RWPE2 (cell line): ENCODE results near the gene TTC13.
A peak's percentile ranks its signal among the peaks of the same experiment; 100 is the strongest.

ENCODE experiments used
- ATAC-seq: fragments of 200-7000 bp; cut with Tn5 transposase; 3 replicates; pipeline ENCODE4 v1.9.1; 2021; ENCODE audit warnings: low read depth
- DNase-seq: peaks from one replicate; pipeline ENCODE4 v3.0.0-alpha.2; 2020; ENCODE audit warnings: low spot score
- H3K27ac ChIP-seq: fragments of 450-650 bp; 2 replicates; pipeline ENCODE4 v1.5.1; 2017; ENCODE audit warnings: mild to moderate bottlenecking; ENCODE audit not compliant: poor library complexity, severe bottlenecking
- H3K27me3 ChIP-seq: fragments of 250-450 bp; sonication (Bioruptor Pico); 2 replicates; pipeline ENCODE4 v1.5.1; 2021; ENCODE audit warnings: mild to moderate bottlenecking, moderate library complexity; ENCODE audit not compliant: insufficient read depth, poor library complexity, severe bottlenecking
- H3K36me3 ChIP-seq: fragments of 250-450 bp; sonication (Bioruptor Pico); 2 replicates; pipeline ENCODE4 v1.5.1; 2020; ENCODE audit warnings: low read depth, mild to moderate bottlenecking, moderate library complexity
- H3K4me1 ChIP-seq: fragments of 250-450 bp; sonication (Bioruptor Pico); 2 replicates; pipeline ENCODE4 v1.5.1; 2021; ENCODE audit warnings: mild to moderate bottlenecking, moderate library complexity; ENCODE audit not compliant: insufficient read depth, poor library complexity, severe bottlenecking
- H3K4me3 ChIP-seq: fragments of 250-450 bp; sonication (Bioruptor Pico); 2 replicates; pipeline ENCODE4 v1.5.1; 2021; ENCODE audit warnings: mild to moderate bottlenecking, moderate library complexity; ENCODE audit not compliant: severe bottlenecking
- H3K9me3 ChIP-seq: fragments of 250-450 bp; sonication (Bioruptor Pico); 2 replicates; pipeline ENCODE4 v1.5.1; 2021; ENCODE audit warnings: mild to moderate bottlenecking, moderate library complexity; ENCODE audit not compliant: severe bottlenecking
- CTCF ChIP-seq: fragments of 450-650 bp; IDR thresholded peaks from one replicate; pipeline ENCODE4 v1.5.1; 2017; ENCODE audit warnings: mild to moderate bottlenecking, moderate library complexity; ENCODE audit not compliant: poor library complexity, severe bottlenecking

The TTC13 gene

GRCh38 chr1:230876660-230877059, 102.0 kb downstream of the TTC13 start:
- DNase-seq: no peak
- H3K4me1 ChIP-seq: no peaks in the 10 kb centered on the region
- no peaks in the 10 kb centered on the region for H3K9me3 ChIP-seq
- no peak overlapping the region for H3K27ac ChIP-seq
- TF ChIP-seq CTCF: no peak
- no peak overlapping the region for H3K4me3 ChIP-seq
- ATAC-seq: no peak
- peaks cover 12% of the 10 kb centered on the region for H3K27me3 ChIP-seq
- no peaks in the 10 kb centered on the region for H3K36me3 ChIP-seq

- Histone ChIP-seq H3K4me3 (no peak overlapping the region), H3K4me1 (no peaks in the 10 kb centered on the region), H3K9me3 (no peaks in the 10 kb centered on the region), H3K27ac (no peak overlapping the region), H3K27me3 (peaks cover 7% of the 10 kb centered on the region), H3K36me3 (no peaks in the 10 kb centered on the region)
- ATAC-seq: no peak
- DNase-seq: no peak
- no peak for TF ChIP-seq CTCF
These were observed 103.3 kb downstream of the TTC13 start for GRCh38 chr1:230875370-230875769.

- no peak overlapping the region for H3K4me3 ChIP-seq
- DNase-seq (no peak), ATAC-seq (no peak)
- no peak overlapping the region for H3K27ac ChIP-seq
- peaks cover 8% of the 10 kb centered on the region for H3K4me1 ChIP-seq
- no peak for TF ChIP-seq CTCF
- no peaks in the 10 kb centered on the region for H3K36me3 ChIP-seq
- H3K27me3 ChIP-seq: no peaks in the 10 kb centered on the region
- no peaks in the 10 kb centered on the region for H3K9me3 ChIP-seq
These were observed 107.7 kb downstream of the TTC13 start for GRCh38 chr1:230870916-230871315.

- H3K9me3 ChIP-seq: no peaks in the 10 kb centered on the region
- no peak for ATAC-seq
- DNase-seq: no peak
- peaks cover 8% of the 10 kb centered on the region for H3K4me1 ChIP-seq
- H3K4me3 ChIP-seq: no peak overlapping the region
- no peaks in the 10 kb centered on the region for H3K36me3 ChIP-seq
- TF ChIP-seq CTCF: no peak
- H3K27ac ChIP-seq: no peak overlapping the region
- no peaks in the 10 kb centered on the region for H3K27me3 ChIP-seq
These were observed 109.2 kb downstream of the TTC13 start for GRCh38 chr1:230869500-230869899.

GRCh38 chr1:230868736-230869385, 109.8 kb downstream of the TTC13 start:
- Histone ChIP-seq H3K27ac (no peak overlapping the region), H3K4me1 (peaks cover 8% of the 10 kb centered on the region)
- no peak for DNase-seq

More at GRCh38 chr1:230868736-230869385, 109.8 kb downstream of the TTC13 start:
- ATAC-seq: peak; percentile 65
- Histone ChIP-seq H3K36me3 (no peaks in the 10 kb centered on the region), H3K4me3 (peak overlapping the region; percentile 23), H3K27me3 (no peaks in the 10 kb centered on the region), H3K9me3 (no peaks in the 10 kb centered on the region)
- no peak for TF ChIP-seq CTCF
